Neural crest cell (in vitro differentiated cells): ENCODE results near the gene ANKRD65. TPM values are rescaled to one million over a fixed set of nuclear protein-coding genes. Genes with fewer than 3 reads are reported as not detected.
A peak's percentile ranks its signal among the peaks of the same experiment; 100 is the strongest.
"Not testable (repeated sequence)": the region's sequence is repeated elsewhere in the genome, so short reads cannot be mapped to it uniquely, and the experiment has no call there.

ENCODE experiments used
- DNase-seq: peaks from one replicate; pipeline ENCODE4 v3.0.0; 2021; ENCODE audit warnings: low read depth, mixed read lengths, low spot score
- H3K27ac Mint-ChIP-seq: one replicate; pipeline ENCODE4 v1.8.0; 2021; ENCODE audit warnings: mild to moderate bottlenecking, mixed read lengths; ENCODE audit not compliant: unreplicated experiment
- H3K27me3 Mint-ChIP-seq: 2 replicates; pipeline ENCODE4 v1.8.0; 2021; ENCODE audit warnings: low read depth, mild to moderate bottlenecking, mixed read lengths
- H3K36me3 Mint-ChIP-seq: 2 replicates; pipeline ENCODE4 v1.8.0; 2021; ENCODE audit warnings: low read depth, mild to moderate bottlenecking, mixed read lengths
- H3K4me1 Mint-ChIP-seq: 2 replicates; pipeline ENCODE4 v1.8.0; 2021; ENCODE audit warnings: mixed read lengths
- H3K4me3 Mint-ChIP-seq: one replicate; pipeline ENCODE4 v1.8.0; 2021; ENCODE audit warnings: mild to moderate bottlenecking, mixed read lengths
- H3K9me3 Mint-ChIP-seq: 2 replicates; pipeline ENCODE4 v1.8.0; 2021; ENCODE audit warnings: mixed read lengths
- CTCF ChIP-seq: fragments of 200-600 bp; sonication (generic); conservative IDR thresholded peaks from 2 replicates; pipeline ENCODE4 v1.5.0; 2021; ENCODE audit warnings: antibody characterized with exemption, mild to moderate bottlenecking
- total RNA-seq: library from RNA; stranded (reverse); gene quantifications from 2 replicates; pipeline ENCODE4 v1.2.1, GENCODE V29; 2021

The ANKRD65 gene
- total RNA-seq, 1 donor from 2014 or later: 0.89 TPM

- no peak for DNase-seq
- Mint-ChIP-seq H3K4me3 (no peak overlapping the region), H3K9me3 (no peaks in the 10 kb centered on the region), H3K27ac (no peak overlapping the region), H3K4me1 (peaks cover 28% of the 10 kb centered on the region), H3K27me3 (peaks cover 11% of the 10 kb centered on the region), H3K36me3 (no peaks in the 10 kb centered on the region)
- no peak for TF ChIP-seq CTCF
These were observed 1.0 kb downstream of the ANKRD65 start for GRCh38 chr1:1419813-1420653.

- peaks cover 5% of the 10 kb centered on the region for H3K27me3 Mint-ChIP-seq
- peaks cover 22% of the 10 kb centered on the region for H3K4me1 Mint-ChIP-seq
- H3K4me3 Mint-ChIP-seq: no peak overlapping the region
- no peak for TF ChIP-seq CTCF
- DNase-seq: no peak
- H3K27ac Mint-ChIP-seq: no peak overlapping the region
- H3K36me3 Mint-ChIP-seq: no peaks in the 10 kb centered on the region
- no peaks in the 10 kb centered on the region for H3K9me3 Mint-ChIP-seq
These were observed 1.7 kb downstream of the ANKRD65 start for GRCh38 chr1:1419363-1419812.

- no peaks in the 10 kb centered on the region for H3K9me3 Mint-ChIP-seq
- H3K4me1 Mint-ChIP-seq: peaks cover 22% of the 10 kb centered on the region
- no peak for TF ChIP-seq CTCF
- DNase-seq: no peak
- H3K4me3 Mint-ChIP-seq: no peak overlapping the region
- peaks cover 5% of the 10 kb centered on the region for H3K27me3 Mint-ChIP-seq
- no peaks in the 10 kb centered on the region for H3K36me3 Mint-ChIP-seq
- peak overlapping the region; percentile 8 for H3K27ac Mint-ChIP-seq
These were observed 2.4 kb downstream of the ANKRD65 start for GRCh38 chr1:1418464-1419362.

GRCh38 chr1:1417825-1418463 lies 3.1 kb downstream of the ANKRD65 start:
- H3K27ac Mint-ChIP-seq: peak overlapping the region; percentile 36

GRCh38 chr1:1417396-1417795 lies 3.7 kb downstream of the ANKRD65 start:
- peaks cover 15% of the 10 kb centered on the region for H3K4me1 Mint-ChIP-seq
- not testable (repeated sequence) for H3K9me3 Mint-ChIP-seq, H3K27me3 Mint-ChIP-seq, H3K4me3 Mint-ChIP-seq, H3K36me3 Mint-ChIP-seq, H3K27ac Mint-ChIP-seq, DNase-seq

More at GRCh38 chr1:1417825-1418463, 3.1 kb downstream of the ANKRD65 start:
- H3K9me3 Mint-ChIP-seq, DNase-seq, H3K27me3 Mint-ChIP-seq, H3K4me3 Mint-ChIP-seq, H3K36me3 Mint-ChIP-seq: not testable (repeated sequence)
- peaks cover 20% of the 10 kb centered on the region for H3K4me1 Mint-ChIP-seq

- no peak for TF ChIP-seq CTCF
- H3K27me3 Mint-ChIP-seq: peaks cover 3% of the 10 kb centered on the region
- H3K27ac Mint-ChIP-seq: no peak overlapping the region
- DNase-seq: no peak
- H3K9me3 Mint-ChIP-seq: peaks cover 3% of the 10 kb centered on the region
- H3K4me1 Mint-ChIP-seq: peaks cover 11% of the 10 kb centered on the region
- H3K4me3 Mint-ChIP-seq: no peak overlapping the region
- peaks cover 3% of the 10 kb centered on the region for H3K36me3 Mint-ChIP-seq
These were observed 5.3 kb downstream of the ANKRD65 start for GRCh38 chr1:1415751-1416150.

GRCh38 chr1:1412311-1412902 lies 8.7 kb downstream of the ANKRD65 start:
- not testable (repeated sequence) for H3K36me3 Mint-ChIP-seq, DNase-seq, H3K9me3 Mint-ChIP-seq, H3K27me3 Mint-ChIP-seq, H3K27ac Mint-ChIP-seq
- peak overlapping the region; percentile 17 for H3K4me3 Mint-ChIP-seq
- H3K4me1 Mint-ChIP-seq: peaks cover 12% of the 10 kb centered on the region
